Right atrium auricular region (tissue), 2 donors: ENCODE data around the gene PRXL2C. TPM values are rescaled to one million over a fixed set of nuclear protein-coding genes. Genes with fewer than 3 reads are reported as not detected.
A peak's percentile ranks its signal among the peaks of the same experiment; 100 is the strongest.
"Not testable (repeated sequence)": the region's sequence is repeated elsewhere in the genome, so short reads cannot be mapped to it uniquely, and the experiment has no call there.

ENCODE experiments used
- DNase-seq: peaks from one replicate; pipeline ENCODE4 v3.0.0-alpha.2; 2019; ENCODE audit warnings: low spot score
- H3K27ac ChIP-seq, 2 donors: fragments of 200-600 bp; sonication (generic); 1 replicate in 1 of 2; 2 replicates in 1 of 2; pipeline ENCODE4 v1.5.1; 2016 to 2019
- H3K27me3 ChIP-seq, 2 donors: fragments of 200-600 bp; sonication (generic); one replicate each; pipeline versions ENCODE4 v1.5.1 to v1.6.0; 2017 to 2019
- H3K36me3 ChIP-seq: fragments of 200-600 bp; sonication (generic); one replicate; pipeline ENCODE4 v1.5.1; 2016
- H3K4me1 ChIP-seq, 2 donors: fragments of 200-600 bp; sonication (generic); one replicate each; pipeline versions ENCODE4 v1.5.1 to v1.6.0; 2017 to 2019
- H3K4me3 ChIP-seq, 2 donors: fragments of 200-600 bp; sonication (generic); 1 replicate in 1 of 2; 2 replicates in 1 of 2; pipeline ENCODE4 v1.5.1; 2017 to 2019; ENCODE audit warnings: mild to moderate bottlenecking in 1 of 2, moderate library complexity in 1 of 2
- H3K9me3 ChIP-seq, 2 donors: fragments of 200-600 bp; sonication (generic); one replicate each; pipeline ENCODE4 v1.5.1; 2019
- total RNA-seq, 2 donors: library from RNA; depleted of rRNA; stranded (reverse); fragments of >200 nt; gene quantifications; one replicate each; pipeline ENCODE4 v1.1.0, GENCODE V29; 2016
- TF ChIP-seq, protein P1 (sequence below), 2 donors: fragments of 200-600 bp; sonication (generic); IDR thresholded peaks; one replicate each; pipeline ENCODE4 v1.5.1; 2019; ENCODE audit warnings: antibody characterized with exemption in 2 of 2

PRXL2C gene
- total RNA-seq, 2 donors from 2014 or later, result 14.2 to 22.4 TPM

DNA sequence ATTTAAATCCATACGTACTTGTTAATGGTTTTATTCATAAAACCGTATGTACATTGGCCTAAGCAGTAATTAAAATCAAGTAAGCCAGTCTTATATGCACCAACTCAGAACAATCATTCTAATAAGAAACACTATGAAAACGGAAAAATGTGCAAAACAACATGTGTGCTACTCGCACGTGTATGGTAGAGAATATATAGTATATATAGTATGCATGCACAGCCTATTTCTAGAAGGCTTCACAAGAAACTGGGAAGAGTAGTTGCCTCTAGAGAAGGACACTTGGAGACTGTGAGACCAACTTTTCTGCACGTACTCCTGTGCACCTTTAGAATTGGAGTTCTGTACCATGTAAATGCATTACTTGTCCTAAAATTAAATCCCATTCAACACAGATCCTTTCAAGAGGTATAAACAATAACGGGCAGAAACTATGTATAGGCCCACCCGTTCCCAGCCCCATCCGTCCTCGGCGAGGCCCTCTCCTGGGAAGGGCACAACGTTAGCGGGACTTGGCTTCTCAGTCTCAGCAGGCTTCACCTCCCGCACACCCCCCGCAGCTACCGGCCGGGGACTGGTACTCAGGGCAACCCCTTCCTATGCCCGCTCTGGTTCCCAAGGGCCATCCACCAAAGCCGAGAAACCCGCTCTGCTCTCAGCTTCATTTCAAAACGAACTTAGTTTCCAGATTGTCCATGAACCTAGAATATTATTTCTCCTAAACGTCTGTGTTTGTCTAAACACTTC is 37.5 kb downstream of the PRXL2C start:
- no peaks in the 10 kb centered on the region for H3K36me3 ChIP-seq
- TF ChIP-seq, protein P1, sequence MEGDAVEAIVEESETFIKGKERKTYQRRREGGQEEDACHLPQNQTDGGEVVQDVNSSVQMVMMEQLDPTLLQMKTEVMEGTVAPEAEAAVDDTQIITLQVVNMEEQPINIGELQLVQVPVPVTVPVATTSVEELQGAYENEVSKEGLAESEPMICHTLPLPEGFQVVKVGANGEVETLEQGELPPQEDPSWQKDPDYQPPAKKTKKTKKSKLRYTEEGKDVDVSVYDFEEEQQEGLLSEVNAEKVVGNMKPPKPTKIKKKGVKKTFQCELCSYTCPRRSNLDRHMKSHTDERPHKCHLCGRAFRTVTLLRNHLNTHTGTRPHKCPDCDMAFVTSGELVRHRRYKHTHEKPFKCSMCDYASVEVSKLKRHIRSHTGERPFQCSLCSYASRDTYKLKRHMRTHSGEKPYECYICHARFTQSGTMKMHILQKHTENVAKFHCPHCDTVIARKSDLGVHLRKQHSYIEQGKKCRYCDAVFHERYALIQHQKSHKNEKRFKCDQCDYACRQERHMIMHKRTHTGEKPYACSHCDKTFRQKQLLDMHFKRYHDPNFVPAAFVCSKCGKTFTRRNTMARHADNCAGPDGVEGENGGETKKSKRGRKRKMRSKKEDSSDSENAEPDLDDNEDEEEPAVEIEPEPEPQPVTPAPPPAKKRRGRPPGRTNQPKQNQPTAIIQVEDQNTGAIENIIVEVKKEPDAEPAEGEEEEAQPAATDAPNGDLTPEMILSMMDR (IDR thresholded peaks at IDR 0.05), result no peak
- no peaks in the 10 kb centered on the region for H3K27me3 ChIP-seq
- H3K4me3 ChIP-seq, result peak overlapping the region; percentile 49 to 73
- no peaks in the 10 kb centered on the region for H3K9me3 ChIP-seq
- DNase-seq, result no peak
- peaks cover 0 to 16% of the 10 kb centered on the region in 2 donors for H3K4me1 ChIP-seq
- H3K27ac ChIP-seq, result peak overlapping the region; percentile 83 to 89

DNA sequence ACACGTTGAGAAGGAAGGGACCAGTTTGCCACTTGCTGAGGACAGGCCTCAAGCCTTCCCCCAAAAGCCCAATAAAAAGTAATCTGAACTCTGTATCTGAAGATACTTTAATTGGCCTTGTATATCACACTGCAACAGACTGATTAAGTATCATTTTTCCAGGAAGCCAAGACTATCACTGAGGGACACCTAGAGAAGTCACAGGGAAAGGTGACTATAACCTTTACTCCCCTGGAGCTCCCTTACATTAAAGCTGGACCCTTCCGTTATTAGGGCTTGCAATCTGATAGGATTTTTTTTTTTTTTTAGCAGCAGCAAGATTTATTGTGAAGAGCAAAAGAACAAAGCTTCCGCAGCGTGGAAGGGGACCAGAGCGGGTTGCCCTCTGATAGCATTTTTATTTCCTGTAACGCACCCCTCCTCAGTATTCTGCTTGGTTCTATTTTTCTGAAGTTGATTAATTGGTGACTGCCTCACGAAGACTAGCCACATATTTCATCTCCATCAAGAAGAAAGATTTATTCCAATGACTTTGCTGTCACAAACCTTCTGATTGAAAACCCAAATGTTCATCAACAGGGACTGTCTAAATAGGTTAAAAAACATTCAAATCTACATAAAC is 38.2 kb downstream of the PRXL2C start:
- Histone ChIP-seq H3K4me1 (peaks cover 0 to 23% of the 10 kb centered on the region in 2 donors), H3K36me3 (no peaks in the 10 kb centered on the region), H3K27ac (no peak overlapping the region), H3K27me3 (no peaks in the 10 kb centered on the region), H3K9me3 (no peaks in the 10 kb centered on the region), H3K4me3 (no peak overlapping the region)
- DNase-seq, result no peak
- TF ChIP-seq, protein P1 (IDR thresholded peaks at IDR 0.05), result no peak

DNA sequence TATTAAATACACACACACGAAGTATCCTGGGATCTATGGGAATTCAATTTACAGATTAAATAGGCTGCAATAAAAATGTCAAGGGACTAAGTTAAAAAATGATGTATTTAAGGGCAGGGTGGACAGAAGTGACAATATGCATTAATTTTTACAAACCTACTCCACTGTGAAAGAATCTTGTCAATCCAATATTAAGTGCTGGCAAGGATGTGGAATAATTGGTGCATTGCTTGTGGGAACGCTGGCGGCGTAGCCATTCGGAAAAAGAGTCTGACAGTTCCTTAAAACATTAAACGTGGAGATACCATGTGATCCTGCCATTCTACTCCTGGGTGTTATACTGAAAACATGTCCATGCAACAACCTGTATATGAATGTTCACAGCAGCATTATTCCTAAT is 39.7 kb downstream of the PRXL2C start:
- H3K4me1 ChIP-seq, result peaks cover 0 to 28% of the 10 kb centered on the region in 2 donors
- no peak overlapping the region for H3K4me3 ChIP-seq
- peak overlapping the region in 1 of 2 donors; percentile 11 for H3K27ac ChIP-seq
- H3K9me3 ChIP-seq, result no peaks in the 10 kb centered on the region
- TF ChIP-seq, protein P1 (IDR thresholded peaks at IDR 0.05), result no peak
- no peak for DNase-seq
- no peaks in the 10 kb centered on the region for H3K36me3 ChIP-seq
- no peaks in the 10 kb centered on the region for H3K27me3 ChIP-seq

DNA sequence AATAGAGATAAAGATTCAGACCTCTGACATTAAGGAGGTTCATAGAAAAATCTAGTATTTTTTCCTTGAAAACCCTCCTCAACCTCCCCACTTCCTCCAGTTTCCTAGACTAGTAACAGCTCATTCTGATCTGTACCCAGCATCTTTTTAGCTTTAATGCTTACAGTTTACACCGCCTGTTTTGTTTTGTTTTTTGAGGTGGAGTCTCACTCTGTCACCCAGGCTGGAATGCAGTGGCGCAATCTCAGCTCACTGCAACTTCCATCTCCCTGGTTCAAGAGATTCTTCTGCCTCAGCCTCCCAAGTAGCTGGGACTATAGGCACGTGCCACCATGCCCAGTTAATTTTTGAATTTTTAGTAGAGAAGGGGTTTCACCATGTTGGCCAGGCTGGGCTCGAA is 40.5 kb downstream of the PRXL2C start:
- peaks cover 0 to 28% of the 10 kb centered on the region in 2 donors for H3K4me1 ChIP-seq
- not testable (repeated sequence) for H3K36me3 ChIP-seq, H3K9me3 ChIP-seq, DNase-seq, H3K4me3 ChIP-seq, H3K27me3 ChIP-seq
- H3K27ac ChIP-seq, result peak overlapping the region in 1 of 2 donors; percentile 11

DNA sequence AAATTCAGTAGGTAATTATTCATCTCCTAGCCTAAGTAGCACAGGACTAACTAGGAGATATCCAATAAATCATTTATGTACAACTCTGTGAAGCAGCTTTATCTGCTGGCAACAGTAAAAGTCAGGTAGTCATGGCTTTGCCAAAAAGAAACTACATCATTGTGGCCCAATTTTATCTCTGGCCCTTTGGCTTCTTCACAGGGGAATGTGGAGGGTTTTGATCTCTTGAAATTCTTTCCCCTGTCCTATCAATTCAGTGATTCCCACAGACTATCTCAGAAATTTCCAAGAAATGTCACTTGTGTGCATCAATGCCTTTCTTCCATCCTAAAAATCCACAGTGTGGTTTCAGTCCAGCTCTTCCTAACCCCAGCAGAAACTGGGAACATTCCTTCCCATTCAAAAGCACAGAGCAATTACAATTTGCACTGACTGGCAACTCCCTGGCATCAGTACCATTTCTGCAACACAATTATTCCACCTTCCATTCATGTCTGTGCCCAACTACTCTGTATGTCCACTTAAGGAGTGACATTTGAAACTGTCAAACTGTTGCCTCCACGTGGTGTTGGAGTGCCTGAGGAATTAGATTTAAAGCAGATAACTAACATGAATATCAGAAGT is 42.0 kb downstream of the PRXL2C start:
- no peak for DNase-seq
- Histone ChIP-seq H3K4me3 (no peak overlapping the region), H3K9me3 (no peaks in the 10 kb centered on the region), H3K27ac (peak overlapping the region; percentile 71 to 82), H3K4me1 (peaks cover 0 to 21% of the 10 kb centered on the region in 2 donors), H3K27me3 (no peaks in the 10 kb centered on the region), H3K36me3 (no peaks in the 10 kb centered on the region)
- TF ChIP-seq, protein P1 (IDR thresholded peaks at IDR 0.05), result no peak
